ENCODE data around the gene SFRP2.

Gene SFRP2

GRCh38 chr4:153788413-153789276 is at the start of gene SFRP2:
SFRP2 (minus strand) TSS chr4:153789083; CDS start chr4:153788835, 248 bp downstream.
- no peak for DNase-seq

- DNase-seq: no peak
Measured at GRCh38 chr4:153838564-153838963, 49.7 kb upstream of the SFRP2 start.

GRCh38 chr4:153834901-153835300 is 46.0 kb upstream of the SFRP2 start:
- DNase-seq: no peak

GRCh38 chr4:153832720-153833287 is 43.9 kb upstream of the SFRP2 start:
- no peak for DNase-seq

GRCh38 chr4:153832054-153832453 is 43.2 kb upstream of the SFRP2 start:
- DNase-seq: no peak

GRCh38 chr4:153831245-153831644 is 42.4 kb upstream of the SFRP2 start:
- DNase-seq: no peak

GRCh38 chr4:153825691-153826090 is 36.8 kb upstream of the SFRP2 start:
- DNase-seq: no peak

- DNase-seq: no peak
Measured at GRCh38 chr4:153825126-153825525, 36.2 kb upstream of the SFRP2 start.

GRCh38 chr4:153824501-153824900 is 35.6 kb upstream of the SFRP2 start:
- DNase-seq: no peak

- DNase-seq: no peak
Measured at GRCh38 chr4:153823483-153823882, 34.6 kb upstream of the SFRP2 start.

GRCh38 chr4:153822316-153822715 is 33.4 kb upstream of the SFRP2 start:
- DNase-seq: no peak

GRCh38 chr4:153817466-153817865 is 28.6 kb upstream of the SFRP2 start:
- DNase-seq: no peak

GRCh38 chr4:153816542-153816941 is 27.7 kb upstream of the SFRP2 start:
- no peak for DNase-seq

- DNase-seq: no peak
Measured at GRCh38 chr4:153814789-153815188, 25.9 kb upstream of the SFRP2 start.

- DNase-seq: no peak
Measured at GRCh38 chr4:153809916-153810810, 21.3 kb upstream of the SFRP2 start.

GRCh38 chr4:153809307-153809706 is 20.4 kb upstream of the SFRP2 start:
- no peak for DNase-seq

GRCh38 chr4:153808175-153808574 is 19.3 kb upstream of the SFRP2 start:
- no peak for DNase-seq

GRCh38 chr4:153806073-153806472 is 17.2 kb upstream of the SFRP2 start:
- DNase-seq: no peak

- DNase-seq: no peak
Measured at GRCh38 chr4:153804722-153805121, 15.8 kb upstream of the SFRP2 start.

GRCh38 chr4:153799694-153800074 is 10.8 kb upstream of the SFRP2 start:
- no peak for DNase-seq

GRCh38 chr4:153798901-153799693 is 10.2 kb upstream of the SFRP2 start:
- DNase-seq: no peak

- DNase-seq: no peak
Measured at GRCh38 chr4:153798420-153798819, 9.5 kb upstream of the SFRP2 start.

- DNase-seq: no peak
Measured at GRCh38 chr4:153794006-153794405, 5.1 kb upstream of the SFRP2 start.
